ENCODE data around the gene TXLNB. TPM values are rescaled to one million over a fixed set of nuclear protein-coding genes. Genes with fewer than 3 reads are reported as not detected.

Gene TXLNB
- total RNA-seq, 2 donors from 2014 or later: 0.32 to 1.2 TPM

- Histone ChIP-seq H3K9me3 (no peaks in the 10 kb centered on the region), H3K27ac (no peak overlapping the region), H3K4me1 (replicated peaks) (no peaks in the 10 kb centered on the region), H3K4me3 (no peak overlapping the region), H3K36me3 (no peaks in the 10 kb centered on the region), H3K27me3 (replicated peaks; ENCODE audit: insufficient read depth) (no peaks in the 10 kb centered on the region)
- 38% methylated on average over 21 of the region's 21 CpGs for WGBS
- intact Hi-C loops (cut with DNase I): no loop called here
- DNase-seq (ENCODE audit: low spot score): no peak
- TF ChIP-seq CTCF (IDR thresholded peaks at IDR 0.05) (no peak), POLR2A (IDR thresholded peaks at IDR 0.05) (no peak), POLR2AphosphoS5 (IDR thresholded peaks at IDR 0.05) (no peak)
These were observed 31.9 kb upstream of the TXLNB start for GRCh38 chr6:139323511-139324300.

DNA sequence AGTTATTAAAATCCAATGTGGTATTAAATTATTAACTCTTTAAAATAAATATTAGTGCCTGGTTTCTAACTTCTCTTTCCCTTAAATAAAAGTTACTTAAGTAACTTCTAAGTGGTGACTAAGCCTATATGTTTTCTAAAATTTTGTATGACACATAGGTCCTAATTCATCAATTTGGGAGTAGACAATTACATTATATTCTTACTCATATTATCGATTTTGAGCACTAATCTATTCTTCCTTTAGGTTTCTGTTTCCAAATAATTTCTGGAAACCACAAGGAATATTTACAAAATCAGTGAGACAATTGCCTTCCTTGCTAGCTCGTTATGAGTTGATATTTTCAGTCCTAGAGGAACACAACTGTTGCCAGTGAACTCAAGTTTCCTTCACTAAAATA is 28.3 kb upstream of the TXLNB start:
- 59% methylated on average over 2 of the region's 2 CpGs for WGBS
- no peak overlapping the region for H3K4me3 ChIP-seq
- intact Hi-C loops (cut with DNase I): no loop called here
- H3K36me3 ChIP-seq: no peaks in the 10 kb centered on the region
- TF ChIP-seq POLR2A (IDR thresholded peaks at IDR 0.05) (no peak), CTCF (IDR thresholded peaks at IDR 0.05) (no peak), POLR2AphosphoS5 (IDR thresholded peaks at IDR 0.05) (no peak)
- no peaks in the 10 kb centered on the region for H3K27me3 ChIP-seq (replicated peaks; ENCODE audit: insufficient read depth)
- H3K9me3 ChIP-seq: no peaks in the 10 kb centered on the region
- H3K4me1 ChIP-seq (replicated peaks): no peaks in the 10 kb centered on the region
- DNase-seq (ENCODE audit: low spot score): no peak
- no peak overlapping the region for H3K27ac ChIP-seq

DNA sequence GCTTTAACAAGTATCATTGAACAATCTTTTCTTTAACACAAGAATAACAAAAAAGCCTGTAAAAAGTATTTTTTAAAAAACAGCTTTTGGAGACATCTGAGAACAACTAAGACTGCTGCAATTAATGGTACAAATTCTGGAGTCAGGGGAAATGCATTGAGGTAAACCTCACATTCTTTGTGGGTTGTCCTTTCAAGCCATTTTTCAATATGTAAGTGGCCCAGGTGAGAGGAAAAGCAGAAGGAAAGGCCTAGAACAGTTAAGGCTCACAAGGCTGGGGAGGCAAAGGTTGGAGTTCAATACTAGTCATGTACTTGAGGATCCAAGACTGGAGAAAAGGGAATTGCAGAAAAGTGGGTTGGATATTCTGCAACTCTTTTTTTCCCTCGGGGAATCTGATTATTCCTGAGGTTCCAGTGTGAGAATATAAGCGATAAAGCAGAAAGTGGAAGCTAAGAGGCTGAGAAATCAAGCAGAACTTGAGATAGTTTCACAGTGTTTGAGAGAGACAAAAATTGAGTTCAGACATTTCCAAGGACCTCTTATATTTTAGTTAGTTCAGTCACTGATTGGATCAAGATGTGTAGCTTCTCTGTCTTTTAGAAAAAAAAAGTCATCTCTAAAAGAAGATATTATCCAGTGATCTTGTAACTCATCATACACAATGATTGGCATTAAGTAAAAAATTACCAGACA is 25.0 kb upstream of the TXLNB start:
- no peak overlapping the region for H3K27ac ChIP-seq
- H3K9me3 ChIP-seq: no peaks in the 10 kb centered on the region
- DNase-seq (ENCODE audit: low spot score): no peak
- no peaks in the 10 kb centered on the region for H3K27me3 ChIP-seq (replicated peaks; ENCODE audit: insufficient read depth)
- no peak overlapping the region for H3K4me3 ChIP-seq
- intact Hi-C loops (cut with DNase I): no loop called here
- no peaks in the 10 kb centered on the region for H3K4me1 ChIP-seq (replicated peaks)
- 87% methylated on average over 2 of the region's 2 CpGs for WGBS
- TF ChIP-seq POLR2AphosphoS5 (IDR thresholded peaks at IDR 0.05): no peak
- TF ChIP-seq POLR2A (IDR thresholded peaks at IDR 0.05): no peak
- no peak for TF ChIP-seq CTCF (IDR thresholded peaks at IDR 0.05)
- H3K36me3 ChIP-seq: no peaks in the 10 kb centered on the region

- no peaks in the 10 kb centered on the region for H3K9me3 ChIP-seq
- TF ChIP-seq POLR2A (IDR thresholded peaks at IDR 0.05) (no peak), POLR2AphosphoS5 (IDR thresholded peaks at IDR 0.05) (no peak), CTCF (IDR thresholded peaks at IDR 0.05) (no peak)
- H3K4me1 ChIP-seq (replicated peaks): no peaks in the 10 kb centered on the region
- no peak for DNase-seq (ENCODE audit: low spot score)
- no peak overlapping the region for H3K27ac ChIP-seq
- H3K4me3 ChIP-seq: no peak overlapping the region
- intact Hi-C loops (cut with DNase I): no loop called here
- WGBS: 48% methylated on average over 6 of the region's 6 CpGs
- no peaks in the 10 kb centered on the region for H3K27me3 ChIP-seq (replicated peaks; ENCODE audit: insufficient read depth)
- no peaks in the 10 kb centered on the region for H3K36me3 ChIP-seq
These were observed 22.2 kb upstream of the TXLNB start for GRCh38 chr6:139313784-139314545.

Measured in prostate gland (tissue), 2 donors.